GM23338 (cell line): ENCODE measurements around the gene TOE1.

Experiments used
- CREB1 ChIP-seq: fragments of 250-450 bp; sonication (Bioruptor Pico); IDR thresholded peaks from 2 replicates; pipeline ENCODE4 v1.5.0; 2020; ENCODE audit warnings: low read depth, mild to moderate bottlenecking, moderate library complexity
- CTCF ChIP-seq, 2 experiments: fragments of 200-600 bp in 1 of 2; sonication (generic) in 1 of 2; conservative IDR thresholded peaks; 2 replicates each; pipeline versions ENCODE4 v1.5.1 to v1.6.1; 2016 to 2017; ENCODE audit warnings: antibody characterized with exemption in 2 of 2, low read depth in 2 of 2, mild to moderate bottlenecking in 2 of 2, moderate library complexity in 1 of 2
- ETS1 ChIP-seq: IDR thresholded peaks from 2 replicates; pipeline ENCODE4 v1.6.1; 2016; ENCODE audit warnings: antibody characterized with exemption
- EZH2 ChIP-seq: fragments of 200-600 bp; sonication (generic); IDR thresholded peaks from one replicate; pipeline ENCODE4 v1.8.0; 2017; ENCODE audit warnings: antibody characterized with exemption, mild to moderate bottlenecking, low read depth; ENCODE audit not compliant: unreplicated experiment
- EZH2phosphoT487 ChIP-seq: fragments of 200-600 bp; sonication (generic); IDR thresholded peaks from one replicate; pipeline ENCODE4 v1.8.1; 2018; ENCODE audit warnings: antibody characterized with exemption; ENCODE audit not compliant: unreplicated experiment
- JUNB ChIP-seq: IDR thresholded peaks from one replicate; pipeline ENCODE4 v1.6.1; 2016; ENCODE audit warnings: antibody characterized with exemption; ENCODE audit not compliant: unreplicated experiment
- NANOG ChIP-seq: IDR thresholded peaks from 2 replicates; pipeline ENCODE4 v1.6.1; 2016; ENCODE audit warnings: antibody characterized with exemption, borderline replicate concordance
- POLR2AphosphoS5 ChIP-seq: IDR thresholded peaks from 2 replicates; pipeline ENCODE4 v1.6.1; 2016; ENCODE audit warnings: antibody characterized with exemption, low read depth
- REST ChIP-seq: IDR thresholded peaks from one replicate; pipeline ENCODE4 v1.6.1; 2018; ENCODE audit warnings: antibody characterized with exemption; ENCODE audit not compliant: unreplicated experiment
- STAT1 ChIP-seq: IDR thresholded peaks from one replicate; pipeline ENCODE4 v1.6.1; 2016; ENCODE audit warnings: antibody characterized with exemption; ENCODE audit not compliant: unreplicated experiment
- ZNF114 ChIP-seq: fragments of 250-450 bp; sonication (Bioruptor Pico); IDR thresholded peaks from 2 replicates; pipeline ENCODE4 v1.5.0; 2020; ENCODE audit warnings: mild to moderate bottlenecking, moderate library complexity

- no peak for TF ChIP-seq CTCF (conservative IDR thresholded peaks at IDR 0.05; ENCODE audit: low read depth in 2 of 2)
- no peak for TF ChIP-seq CREB1 (CRISPR knock-in tag)
- TF ChIP-seq EZH2, result no peak
- no peak for TF ChIP-seq POLR2AphosphoS5
- no peak for TF ChIP-seq EZH2phosphoT487
- TF ChIP-seq ETS1, result no peak
- TF ChIP-seq NANOG, result no peak
- no peak for TF ChIP-seq REST
- no peak for TF ChIP-seq ZNF114 (CRISPR knock-in tag)
- TF ChIP-seq JUNB, result no peak
- no peak for TF ChIP-seq STAT1
Measured at GRCh38 chr1:45340816-45341466, 971 bp downstream of the TOE1 start.
